ENCODE results near the gene DNAJC5G.
"Not testable (repeated sequence)": the region's sequence is repeated elsewhere in the genome, so short reads cannot be mapped to it uniquely, and the experiment has no call there.

Gene DNAJC5G

DNA sequence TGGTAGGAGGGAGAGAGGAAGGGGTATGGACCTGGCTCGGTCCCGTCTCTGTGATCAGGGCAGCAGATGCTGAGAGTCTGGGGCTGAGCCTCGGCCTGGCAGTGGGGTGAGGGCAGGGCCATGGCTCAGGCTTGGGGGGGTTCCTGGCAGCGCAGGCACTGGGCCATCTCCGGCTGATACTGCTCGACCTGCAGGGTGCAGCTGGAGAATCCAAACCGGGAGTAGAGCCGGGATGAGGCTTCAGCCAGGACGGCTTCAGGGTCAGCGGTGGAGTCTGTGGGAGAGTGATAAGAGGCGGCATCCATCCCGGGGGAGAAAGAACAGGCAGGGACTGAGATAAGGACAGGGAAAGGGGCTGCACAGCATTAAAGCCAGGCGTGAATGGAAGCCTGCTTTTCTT lies 20.0 kb upstream of the DNAJC5G start:
- DNase-seq = no peak

GRCh38 chr2:27255660-27256059 lies 19.6 kb upstream of the DNAJC5G start:
- DNase-seq = no peak

DNA sequence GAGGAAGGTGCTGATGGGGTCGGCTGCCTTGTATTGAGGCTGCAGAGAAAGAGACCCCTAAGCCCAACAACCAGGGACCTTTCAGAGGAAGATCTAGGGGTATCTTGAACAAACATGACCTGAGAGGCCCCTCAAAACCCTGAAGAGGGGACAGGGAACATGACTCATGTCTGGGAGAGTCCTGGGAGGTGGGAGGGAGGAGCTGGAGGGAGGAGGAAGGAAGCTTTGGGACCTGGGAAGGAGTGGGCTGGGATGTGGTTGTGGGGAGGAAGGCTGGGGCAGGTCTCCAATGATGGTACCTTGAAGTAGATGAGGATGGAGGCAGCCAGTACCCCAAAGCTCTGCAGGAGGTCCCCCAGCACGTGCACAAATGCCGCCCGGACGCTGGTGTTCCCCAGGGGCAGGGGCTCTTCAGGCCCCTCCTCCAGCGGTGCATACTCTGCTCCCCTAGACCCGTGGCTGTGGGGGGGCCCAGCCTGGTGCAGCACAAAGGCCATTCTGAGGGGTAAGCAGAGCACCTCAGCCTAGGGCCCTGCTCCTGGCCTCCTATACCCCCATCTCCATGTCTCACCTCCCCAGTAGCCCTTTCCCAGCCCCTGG lies 18.3 kb upstream of the DNAJC5G start:
- no peak for DNase-seq

GRCh38 chr2:27258051-27258450 lies 17.2 kb upstream of the DNAJC5G start:
- DNase-seq = no peak

- no peak for DNase-seq
These were observed 13.8 kb upstream of the DNAJC5G start for GRCh38 chr2:27261241-27261925.

GRCh38 chr2:27261926-27262298 lies 13.3 kb upstream of the DNAJC5G start:
- no peak for DNase-seq

GRCh38 chr2:27262379-27263286 lies 12.6 kb upstream of the DNAJC5G start, which contains the start of gene SLC30A3:
Gene SLC30A3, minus strand, starts transcription at chr2:27263047. Its CDS starts 141 bp downstream, at chr2:27262906.
- peak; percentile 70 for DNase-seq

GRCh38 chr2:27263287-27264252 lies 11.7 kb upstream of the DNAJC5G start:
- no peak for DNase-seq

GRCh38 chr2:27264253-27264752 lies 10.9 kb upstream of the DNAJC5G start:
- no peak for DNase-seq

DNA sequence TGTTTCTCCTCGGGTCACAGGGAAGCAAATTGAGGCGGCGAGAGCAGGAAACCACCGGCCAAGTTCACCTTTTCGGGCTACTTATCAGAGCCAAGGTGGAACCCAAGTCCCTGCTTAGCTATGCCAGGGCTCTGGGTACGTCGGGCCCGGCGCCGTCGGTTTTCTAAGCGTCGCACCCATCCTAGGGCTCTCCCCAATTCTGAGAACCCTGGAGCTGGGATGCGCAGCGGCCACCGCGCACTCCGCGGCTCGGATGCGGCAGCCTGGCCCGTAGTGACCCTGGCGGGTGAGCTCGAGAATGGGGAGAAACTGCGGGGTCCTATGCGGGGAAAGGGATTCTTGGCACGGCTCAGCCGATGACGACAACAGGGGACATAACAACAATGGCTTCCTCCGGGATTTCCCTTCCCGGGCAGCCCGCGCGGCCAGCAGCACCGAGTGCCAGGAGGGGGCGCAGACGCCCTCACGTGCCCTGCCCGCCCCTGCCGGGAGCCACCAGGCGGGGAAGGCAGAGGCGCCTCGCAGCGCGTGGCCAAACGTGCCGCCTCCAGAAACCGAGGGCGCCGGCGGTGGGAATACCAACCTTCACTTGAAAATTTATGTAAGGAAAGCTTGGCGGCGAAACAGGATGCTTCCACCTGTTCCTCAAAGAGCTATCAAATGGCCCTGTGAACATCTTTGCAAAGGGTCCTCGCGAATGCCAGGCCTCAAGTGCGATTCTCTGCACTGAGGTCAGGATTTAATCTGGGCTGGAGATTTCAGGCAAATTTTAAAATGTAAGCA lies 10.3 kb upstream of the DNAJC5G start:
- peak; percentile 61 for DNase-seq

DNA sequence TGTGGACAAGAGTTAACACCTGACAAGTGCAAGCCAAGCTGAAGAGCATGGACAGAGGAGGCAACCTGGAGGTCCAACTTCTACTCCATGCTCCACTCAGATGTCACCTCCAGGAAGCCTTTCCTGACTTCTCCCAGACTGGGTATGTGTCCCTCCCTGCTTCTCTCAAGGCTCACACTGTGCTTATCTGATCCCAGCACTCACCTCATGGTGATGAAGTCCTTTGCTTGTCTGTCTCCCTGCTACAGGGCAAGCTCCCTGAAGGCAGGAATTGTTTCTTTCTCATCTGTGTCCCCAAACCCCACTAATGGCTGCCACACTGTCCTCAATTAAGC lies 9.7 kb upstream of the DNAJC5G start:
- DNase-seq = no peak

GRCh38 chr2:27268296-27268695 lies 6.9 kb upstream of the DNAJC5G start:
- not testable (repeated sequence) for DNase-seq

DNA sequence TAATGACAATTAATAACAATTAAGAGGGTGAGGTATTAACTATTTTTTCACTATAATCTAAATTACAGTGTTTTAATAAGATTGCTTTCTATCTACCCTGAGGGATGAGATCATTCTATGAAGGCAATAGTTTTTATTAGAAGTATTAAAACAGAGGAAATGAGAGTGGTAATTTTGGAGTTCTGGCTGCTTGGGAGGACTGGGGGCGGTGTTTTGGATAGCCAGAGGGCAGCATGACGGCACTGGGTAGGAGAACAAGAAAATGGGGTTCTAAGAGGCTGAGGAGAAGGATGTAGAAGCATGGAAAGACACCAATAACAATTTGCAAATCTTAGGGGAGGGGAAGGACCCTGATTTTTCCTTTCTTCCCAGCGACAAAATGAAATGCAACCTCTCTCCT lies 5.1 kb upstream of the DNAJC5G start:
- DNase-seq = no peak

- DNase-seq = no peak
These were observed 4.6 kb upstream of the DNAJC5G start for GRCh38 chr2:27270670-27271069.

GRCh38 chr2:27271631-27272340 lies 3.4 kb upstream of the DNAJC5G start:
- DNase-seq = no peak

- DNase-seq = not testable (repeated sequence)
These were observed 2.4 kb upstream of the DNAJC5G start for GRCh38 chr2:27272537-27273522.

- DNase-seq = no peak
These were observed 2.8 kb downstream of the DNAJC5G start for GRCh38 chr2:27278010-27278409.

DNA sequence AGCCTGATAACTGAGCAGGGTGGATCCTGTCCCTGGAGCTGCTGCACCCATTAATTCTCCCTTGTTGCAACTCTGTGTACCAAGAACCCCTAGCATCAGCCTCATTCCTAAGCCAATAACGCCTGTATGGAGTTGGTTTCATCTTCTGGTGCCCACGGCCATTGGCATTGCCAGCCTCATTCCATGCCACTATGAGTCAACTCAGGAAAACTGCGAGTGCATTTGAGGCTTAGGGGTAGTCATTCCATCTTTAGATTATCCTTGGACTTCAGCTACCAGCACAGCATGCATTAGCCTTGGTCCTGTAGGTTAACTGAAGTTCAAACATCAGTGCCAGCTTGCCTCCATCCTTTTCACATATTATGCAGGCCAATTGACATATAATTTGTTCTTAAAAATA lies 5.6 kb downstream of the DNAJC5G start:
- no peak for DNase-seq

DNA sequence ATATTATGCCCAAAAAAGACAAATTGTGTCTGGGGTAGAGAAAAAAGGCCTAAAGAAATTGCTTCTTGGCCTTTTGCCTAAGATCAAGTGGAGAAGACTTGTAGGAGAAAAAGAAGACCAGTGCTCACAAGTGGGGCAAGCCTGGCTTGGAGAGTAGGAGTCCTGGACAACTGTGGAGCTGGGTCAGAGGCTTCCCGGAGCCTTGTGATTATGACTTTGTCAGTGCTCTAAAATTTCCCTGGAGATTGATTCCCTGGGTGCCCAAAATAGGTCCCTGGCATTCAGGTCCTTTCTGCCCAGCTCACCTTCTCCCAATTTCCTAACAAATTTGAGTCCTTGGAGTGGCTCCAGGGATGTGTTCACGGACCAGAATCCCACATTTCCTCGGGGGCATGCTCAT lies 6.2 kb downstream of the DNAJC5G start:
- no peak for DNase-seq

Data from stimulated activated CD4-positive, alpha-beta T cell treated with anti-CD3 and anti-CD28 coated beads, Interleukin-1b, Interleukin-23, amount 100 ng/mL, for 48 hours (primary cell).